Measurements from ENCODE around the gene KLF15.
"Not testable (repeated sequence)": the region's sequence is repeated elsewhere in the genome, so short reads cannot be mapped to it uniquely, and the experiment has no call there.

Gene KLF15

DNA sequence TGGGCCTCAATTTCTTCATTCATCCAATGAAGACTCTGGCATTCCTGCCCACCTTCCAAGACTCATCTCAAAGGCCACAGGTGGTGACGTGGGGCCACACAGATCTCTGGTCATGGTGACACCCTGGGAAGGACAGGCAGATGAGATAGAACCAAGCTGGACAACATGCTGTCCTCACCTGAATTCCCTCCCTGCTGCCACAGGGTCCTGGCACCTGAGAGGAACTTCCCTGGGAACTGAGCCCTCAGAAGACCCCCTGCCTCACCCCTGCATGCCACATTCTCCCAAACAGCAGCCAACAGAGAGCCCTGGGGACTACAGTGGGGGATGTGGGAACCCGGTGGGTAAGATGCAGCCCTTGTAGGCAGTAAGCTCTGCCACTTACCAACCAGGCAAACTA, 10.7 kb downstream of the KLF15 start:
- DNase-seq (ENCODE audit: low spot score) = no peak

- DNase-seq (ENCODE audit: low spot score) = no peak
Observed at GRCh38 chr3:126345641-126346460, 11.4 kb downstream of the KLF15 start.

GRCh38 chr3:126345231-126345630, 12.0 kb downstream of the KLF15 start:
- no peak for DNase-seq (ENCODE audit: low spot score)

DNA sequence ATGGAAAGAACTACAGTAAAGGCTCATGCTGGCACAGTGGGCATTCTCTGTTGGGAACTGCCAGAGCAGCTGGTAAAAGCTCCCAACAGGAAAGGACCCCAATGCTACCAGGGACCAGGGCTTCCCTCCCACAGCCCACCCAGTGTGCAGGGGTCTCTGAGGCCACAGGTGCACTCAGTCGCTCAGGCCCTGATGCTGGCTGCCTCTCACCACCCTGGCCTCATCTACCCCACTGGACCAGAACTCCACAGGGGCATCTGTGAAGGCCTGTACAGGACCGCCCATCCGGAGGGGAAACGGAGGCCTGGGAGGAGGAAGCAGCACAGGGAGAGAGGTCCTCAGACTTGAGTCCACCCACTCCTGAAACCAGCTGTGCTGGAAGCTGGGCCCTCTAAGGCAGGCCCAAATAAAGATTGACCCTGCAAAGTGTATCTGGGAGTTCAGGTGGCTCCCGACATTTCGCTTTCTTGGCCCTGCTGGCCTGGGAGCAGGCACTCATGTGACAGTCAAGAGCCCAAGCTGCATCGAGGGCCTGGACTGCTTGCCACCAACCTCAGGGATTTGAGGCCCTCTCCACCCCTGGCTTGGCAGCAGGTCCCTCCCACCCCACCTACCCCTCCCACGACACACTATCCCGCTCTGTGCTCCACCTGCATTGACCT, 12.7 kb downstream of the KLF15 start:
- DNase-seq (ENCODE audit: low spot score) = no peak

GRCh38 chr3:126343649-126344035, 13.6 kb downstream of the KLF15 start:
- DNase-seq (ENCODE audit: low spot score) = no peak

DNA sequence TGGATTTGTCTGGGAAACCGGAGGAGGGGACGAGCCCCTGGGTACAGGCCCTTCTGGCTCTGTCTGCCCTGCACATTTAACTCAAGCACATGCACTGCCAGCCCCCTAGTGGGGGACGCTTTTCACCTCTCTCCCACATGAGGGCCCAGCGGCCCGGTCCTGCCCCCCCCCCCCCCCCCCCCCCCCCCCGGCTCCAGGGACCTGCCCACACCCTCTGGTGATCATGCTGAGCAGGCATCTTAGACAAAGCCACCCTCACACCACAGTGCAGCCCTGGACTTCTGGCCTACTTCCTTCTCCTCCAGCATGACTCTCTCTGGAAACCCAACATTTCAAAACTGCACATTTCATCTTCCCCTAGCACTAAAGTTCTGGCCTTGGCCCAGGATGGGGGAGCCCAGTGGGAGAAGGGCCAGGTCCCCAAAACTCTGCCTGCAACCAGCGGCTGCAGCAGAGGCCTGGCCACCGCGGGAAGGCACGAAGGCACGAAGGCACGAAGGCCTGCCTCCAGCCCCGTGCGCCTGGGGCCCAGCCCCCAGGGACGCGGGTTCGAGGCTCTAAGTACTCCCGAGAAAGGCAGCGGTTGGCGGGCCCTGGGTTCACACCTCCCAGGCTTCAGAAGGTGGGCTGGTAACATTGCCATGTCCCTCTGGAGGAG, 14.1 kb downstream of the KLF15 start:
- DNase-seq (ENCODE audit: low spot score) = no peak

DNA sequence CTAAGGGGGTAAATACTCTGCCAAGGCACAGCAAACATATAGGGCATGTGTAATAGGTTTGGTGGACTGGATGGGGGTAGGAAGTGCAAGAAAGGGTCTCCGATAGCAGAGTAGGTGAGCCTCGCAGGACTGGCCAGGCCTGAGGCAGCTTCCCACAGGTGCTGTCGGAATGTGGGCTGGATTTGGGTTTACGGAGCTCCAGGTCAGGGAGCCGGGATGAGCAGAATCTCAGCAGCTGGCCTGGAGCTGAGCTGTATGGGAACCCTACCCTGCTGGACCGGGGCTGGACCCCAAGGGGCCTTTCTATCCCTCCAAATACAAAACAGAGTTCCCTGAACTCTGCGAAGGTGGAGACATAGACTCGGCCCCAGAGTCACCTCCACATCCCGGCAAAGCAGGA, 15.0 kb downstream of the KLF15 start:
- no peak for DNase-seq (ENCODE audit: low spot score)

GRCh38 chr3:126341755-126342150, 15.5 kb downstream of the KLF15 start:
- DNase-seq (ENCODE audit: low spot score) = no peak

- DNase-seq (ENCODE audit: low spot score) = no peak
Observed at GRCh38 chr3:126340943-126341754, 16.1 kb downstream of the KLF15 start.

DNA sequence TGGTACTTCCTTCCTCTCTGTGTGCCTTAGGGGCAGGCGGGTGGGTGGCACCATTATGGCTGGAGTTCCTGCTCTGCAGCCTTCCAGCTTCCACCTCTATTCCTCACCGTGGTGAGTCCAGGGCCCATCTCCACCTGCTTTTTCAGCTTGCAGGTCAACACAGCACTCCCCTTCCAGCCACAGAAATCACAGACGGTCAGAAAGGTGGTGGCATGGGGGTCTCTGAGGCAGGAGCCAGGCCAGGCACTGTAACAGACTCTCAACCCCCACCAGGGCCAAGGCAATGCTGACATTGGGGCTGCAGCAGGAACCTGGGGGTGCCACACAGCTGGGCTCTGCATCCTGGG, 16.6 kb downstream of the KLF15 start:
- DNase-seq (ENCODE audit: low spot score) = no peak

DNA sequence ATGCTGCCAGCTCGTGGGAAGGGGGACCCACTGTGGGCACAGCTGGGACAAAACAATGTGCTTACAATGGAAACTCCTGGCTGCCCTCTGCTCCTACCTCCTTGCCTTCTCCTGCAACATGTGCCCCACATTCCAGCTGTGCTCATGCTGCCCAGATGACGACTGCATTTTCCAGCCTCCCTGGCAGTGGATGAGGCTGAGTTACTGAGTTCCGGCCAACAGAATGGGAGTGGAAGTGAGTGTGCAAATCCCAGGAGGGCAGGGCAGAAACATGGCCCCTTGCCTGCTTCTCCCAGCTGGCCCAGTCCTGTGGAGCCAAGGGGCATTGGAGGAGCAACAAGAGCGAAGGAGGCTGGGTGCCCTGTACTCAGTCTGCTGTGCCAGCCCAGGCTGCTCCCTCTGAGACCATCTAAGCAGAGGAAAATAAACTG, 17.1 kb downstream of the KLF15 start:
- peak; percentile 32 for DNase-seq (ENCODE audit: low spot score)

- DNase-seq (ENCODE audit: low spot score) = no peak
Observed at GRCh38 chr3:126339466-126339865, 17.7 kb downstream of the KLF15 start.

- no peak for DNase-seq (ENCODE audit: low spot score)
Observed at GRCh38 chr3:126338790-126339288, 18.4 kb downstream of the KLF15 start.

DNA sequence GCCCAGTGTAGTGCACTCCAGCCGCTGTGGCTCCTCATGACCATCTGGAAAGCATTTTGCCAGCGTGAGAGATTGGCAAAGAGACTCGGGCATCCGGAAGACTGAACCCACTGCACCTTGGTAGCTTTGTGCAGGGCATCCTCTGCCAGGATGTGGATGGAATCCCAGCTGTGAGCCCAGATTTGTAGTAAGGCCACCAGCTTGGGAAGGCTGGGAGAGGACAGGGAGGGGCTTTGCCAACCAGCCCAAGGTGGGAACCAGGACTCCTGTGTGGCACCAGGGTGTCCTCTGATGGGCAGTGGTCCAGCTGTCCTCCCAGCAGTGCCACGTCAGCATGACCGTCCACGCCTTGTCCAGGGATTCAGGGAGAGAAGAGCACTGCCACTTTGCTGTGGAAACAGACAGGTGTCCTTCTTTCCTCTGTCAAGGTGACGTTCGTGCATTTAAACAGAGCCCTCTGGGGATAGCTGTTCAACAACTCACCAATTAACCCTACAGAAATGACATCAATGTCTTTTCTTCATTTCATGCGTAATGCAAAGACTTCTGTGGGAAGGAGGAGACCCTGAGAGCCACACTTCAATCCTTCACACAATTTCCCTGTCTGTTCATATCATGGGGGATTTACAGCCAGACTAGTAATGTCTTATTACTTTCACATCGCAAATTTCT, 19.1 kb downstream of the KLF15 start:
- no peak for DNase-seq (ENCODE audit: low spot score)

GRCh38 chr3:126331812-126332336, 25.3 kb downstream of the KLF15 start:
- DNase-seq (ENCODE audit: low spot score) = not testable (repeated sequence)

- DNase-seq (ENCODE audit: low spot score) = no peak
Observed at GRCh38 chr3:126329927-126330725, 27.1 kb downstream of the KLF15 start.

GRCh38 chr3:126326629-126327028, 30.6 kb downstream of the KLF15 start:
- DNase-seq (ENCODE audit: low spot score) = no peak

- DNase-seq (ENCODE audit: low spot score) = no peak
Observed at GRCh38 chr3:126322181-126322967, 34.8 kb downstream of the KLF15 start.

- DNase-seq (ENCODE audit: low spot score) = no peak
Observed at GRCh38 chr3:126321490-126321889, 35.7 kb downstream of the KLF15 start.
